Nephron (organoid): Measurements from ENCODE around the gene CXCL3.

Experiments used
- H3K27ac Mint-ChIP-seq, 3 experiments: 2 replicates each; pipeline ENCODE4 v1.8.0; 2020; ENCODE audit warnings: mixed read lengths in 3 of 3, mild to moderate bottlenecking in 2 of 3, moderate library complexity in 1 of 3
- H3K27me3 Mint-ChIP-seq: 2 replicates; pipeline ENCODE4 v1.8.0; 2021; ENCODE audit warnings: low read depth, mild to moderate bottlenecking, moderate library complexity, mixed read lengths
- H3K36me3 Mint-ChIP-seq: 2 replicates; pipeline ENCODE4 v1.8.0; 2020; ENCODE audit warnings: low read depth, mixed read lengths
- H3K4me1 Mint-ChIP-seq: 2 replicates; pipeline ENCODE4 v1.8.0; 2020; ENCODE audit warnings: mixed read lengths
- H3K4me3 Mint-ChIP-seq, 3 experiments: 2 replicates each; pipeline ENCODE4 v1.8.0; 2020; ENCODE audit warnings: mild to moderate bottlenecking in 3 of 3, mixed read lengths in 3 of 3, moderate library complexity in 2 of 3
- H3K9me3 Mint-ChIP-seq: 2 replicates; pipeline ENCODE4 v1.8.0; 2020; ENCODE audit warnings: mixed read lengths
- CTCF ChIP-seq, 3 experiments: fragments of 200-600 bp; sonication (generic); IDR thresholded peaks; one replicate each; pipeline ENCODE4 v1.5.0; 2021; ENCODE audit warnings: antibody characterized with exemption in 3 of 3; ENCODE audit not compliant: unreplicated experiment in 3 of 3

CXCL3 gene

GRCh38 chr4:74039315-74039763, 850 bp upstream of the CXCL3 start:
- Mint-ChIP-seq H3K9me3 (no peaks in the 10 kb centered on the region), H3K36me3 (no peaks in the 10 kb centered on the region), H3K27me3 (peaks cover 85% of the 10 kb centered on the region), H3K4me3 (peak overlapping the region; percentile 80 to 82 (median 82)), H3K4me1 (peaks cover 10% of the 10 kb centered on the region), H3K27ac (no peak overlapping the region)
- TF ChIP-seq CTCF (IDR thresholded peaks at IDR 0.05; ENCODE audit: unreplicated experiment in 3 of 3): no peak

GRCh38 chr4:74038086-74038424, 434 bp downstream of the CXCL3 start:
- no peaks in the 10 kb centered on the region for H3K36me3 Mint-ChIP-seq
- no peaks in the 10 kb centered on the region for H3K9me3 Mint-ChIP-seq
- TF ChIP-seq CTCF (IDR thresholded peaks at IDR 0.05; ENCODE audit: unreplicated experiment in 3 of 3): no peak
- H3K27ac Mint-ChIP-seq: peak overlapping the region in 1 of 3 experiments; percentile 55
- peaks cover 10% of the 10 kb centered on the region for H3K4me1 Mint-ChIP-seq
- H3K4me3 Mint-ChIP-seq: peak overlapping the region; percentile 82 to 91 (median 89)
- H3K27me3 Mint-ChIP-seq: peaks cover 76% of the 10 kb centered on the region

GRCh38 chr4:74037076-74037955, 1.2 kb downstream of the CXCL3 start:
- no peak for TF ChIP-seq CTCF (IDR thresholded peaks at IDR 0.05; ENCODE audit: unreplicated experiment in 3 of 3)
- peaks cover 75% of the 10 kb centered on the region for H3K27me3 Mint-ChIP-seq
- H3K27ac Mint-ChIP-seq: no peak overlapping the region
- no peaks in the 10 kb centered on the region for H3K9me3 Mint-ChIP-seq
- H3K4me1 Mint-ChIP-seq: peaks cover 10% of the 10 kb centered on the region
- H3K4me3 Mint-ChIP-seq: peak overlapping the region; percentile 82 to 91 (median 89)
- H3K36me3 Mint-ChIP-seq: no peaks in the 10 kb centered on the region

- no peak overlapping the region for H3K4me3 Mint-ChIP-seq
- no peak overlapping the region for H3K27ac Mint-ChIP-seq
- no peak for TF ChIP-seq CTCF (IDR thresholded peaks at IDR 0.05; ENCODE audit: unreplicated experiment in 3 of 3)
- H3K4me1 Mint-ChIP-seq: peaks cover 6% of the 10 kb centered on the region
- no peaks in the 10 kb centered on the region for H3K36me3 Mint-ChIP-seq
- no peaks in the 10 kb centered on the region for H3K9me3 Mint-ChIP-seq
- H3K27me3 Mint-ChIP-seq: peaks cover 40% of the 10 kb centered on the region
These were observed 4.8 kb downstream of the CXCL3 start for GRCh38 chr4:74033739-74034138.

- no peaks in the 10 kb centered on the region for H3K9me3 Mint-ChIP-seq
- H3K27ac Mint-ChIP-seq: no peak overlapping the region
- no peak overlapping the region for H3K4me3 Mint-ChIP-seq
- no peaks in the 10 kb centered on the region for H3K36me3 Mint-ChIP-seq
- H3K27me3 Mint-ChIP-seq: peaks cover 26% of the 10 kb centered on the region
- H3K4me1 Mint-ChIP-seq: no peaks in the 10 kb centered on the region
- no peak for TF ChIP-seq CTCF (IDR thresholded peaks at IDR 0.05; ENCODE audit: unreplicated experiment in 3 of 3)
These were observed 6.4 kb downstream of the CXCL3 start for GRCh38 chr4:74032064-74032463.

GRCh38 chr4:74031576-74031975, 6.9 kb downstream of the CXCL3 start:
- H3K27ac Mint-ChIP-seq: no peak overlapping the region
- H3K9me3 Mint-ChIP-seq: no peaks in the 10 kb centered on the region
- H3K27me3 Mint-ChIP-seq: peaks cover 22% of the 10 kb centered on the region
- no peak for TF ChIP-seq CTCF (IDR thresholded peaks at IDR 0.05; ENCODE audit: unreplicated experiment in 3 of 3)
- no peaks in the 10 kb centered on the region for H3K36me3 Mint-ChIP-seq
- no peaks in the 10 kb centered on the region for H3K4me1 Mint-ChIP-seq
- H3K4me3 Mint-ChIP-seq: no peak overlapping the region
